ENCODE results near the gene CDKL5. TPM values are rescaled to one million over a fixed set of nuclear protein-coding genes. Genes with fewer than 3 reads are reported as not detected.

CDKL5 gene
- total RNA-seq, 1 donor from 2014 or later: 53.5 TPM

GRCh38 chrX:18394477-18394876 lies 30.9 kb upstream of the CDKL5 start:
- Mint-ChIP-seq H3K36me3 (ENCODE audit: unreplicated experiment) (no peaks in the 10 kb centered on the region), H3K4me3 (ENCODE audit: unreplicated experiment) (no peak overlapping the region), H3K27ac (ENCODE audit: unreplicated experiment) (no peak overlapping the region), H3K27me3 (ENCODE audit: unreplicated experiment) (no peaks in the 10 kb centered on the region), H3K4me1 (ENCODE audit: low read depth, unreplicated experiment) (no peaks in the 10 kb centered on the region), H3K9me3 (ENCODE audit: unreplicated experiment) (peaks cover 2% of the 10 kb centered on the region)
- DNase-seq: no peak
- TF ChIP-seq CTCF (IDR thresholded peaks at IDR 0.05; ENCODE audit: partially characterized antibody, unreplicated experiment): no peak

GRCh38 chrX:18401848-18402213 lies 23.6 kb upstream of the CDKL5 start:
- TF ChIP-seq CTCF (IDR thresholded peaks at IDR 0.05; ENCODE audit: partially characterized antibody, unreplicated experiment): no peak
- H3K36me3 Mint-ChIP-seq (ENCODE audit: unreplicated experiment): no peaks in the 10 kb centered on the region
- no peak overlapping the region for H3K27ac Mint-ChIP-seq (ENCODE audit: unreplicated experiment)
- H3K4me3 Mint-ChIP-seq (ENCODE audit: unreplicated experiment): no peak overlapping the region
- H3K27me3 Mint-ChIP-seq (ENCODE audit: unreplicated experiment): peaks cover 1% of the 10 kb centered on the region
- H3K9me3 Mint-ChIP-seq (ENCODE audit: unreplicated experiment): peaks cover 1% of the 10 kb centered on the region
- H3K4me1 Mint-ChIP-seq (ENCODE audit: low read depth, unreplicated experiment): no peaks in the 10 kb centered on the region
- DNase-seq: no peak

- Mint-ChIP-seq H3K4me1 (ENCODE audit: low read depth, unreplicated experiment) (no peaks in the 10 kb centered on the region), H3K36me3 (ENCODE audit: unreplicated experiment) (no peaks in the 10 kb centered on the region), H3K27ac (ENCODE audit: unreplicated experiment) (no peak overlapping the region), H3K9me3 (ENCODE audit: unreplicated experiment) (peaks cover 1% of the 10 kb centered on the region), H3K4me3 (ENCODE audit: unreplicated experiment) (no peak overlapping the region), H3K27me3 (ENCODE audit: unreplicated experiment) (peaks cover 1% of the 10 kb centered on the region)
- DNase-seq: no peak
- TF ChIP-seq CTCF (IDR thresholded peaks at IDR 0.05; ENCODE audit: partially characterized antibody, unreplicated experiment): no peak
Observed at GRCh38 chrX:18406531-18407266, 18.7 kb upstream of the CDKL5 start.

GRCh38 chrX:18410038-18410437 lies 15.4 kb upstream of the CDKL5 start:
- Mint-ChIP-seq H3K9me3 (ENCODE audit: unreplicated experiment) (no peaks in the 10 kb centered on the region), H3K27ac (ENCODE audit: unreplicated experiment) (no peak overlapping the region), H3K4me3 (ENCODE audit: unreplicated experiment) (no peak overlapping the region), H3K36me3 (ENCODE audit: unreplicated experiment) (no peaks in the 10 kb centered on the region), H3K27me3 (ENCODE audit: unreplicated experiment) (no peaks in the 10 kb centered on the region), H3K4me1 (ENCODE audit: low read depth, unreplicated experiment) (no peaks in the 10 kb centered on the region)
- no peak for DNase-seq
- TF ChIP-seq CTCF (IDR thresholded peaks at IDR 0.05; ENCODE audit: partially characterized antibody, unreplicated experiment): no peak

GRCh38 chrX:18415386-18415785 lies 10.0 kb upstream of the CDKL5 start:
- no peaks in the 10 kb centered on the region for H3K4me1 Mint-ChIP-seq (ENCODE audit: low read depth, unreplicated experiment)
- no peaks in the 10 kb centered on the region for H3K36me3 Mint-ChIP-seq (ENCODE audit: unreplicated experiment)
- H3K9me3 Mint-ChIP-seq (ENCODE audit: unreplicated experiment): no peaks in the 10 kb centered on the region
- no peak for TF ChIP-seq CTCF (IDR thresholded peaks at IDR 0.05; ENCODE audit: partially characterized antibody, unreplicated experiment)
- H3K27ac Mint-ChIP-seq (ENCODE audit: unreplicated experiment): no peak overlapping the region
- DNase-seq: no peak
- H3K4me3 Mint-ChIP-seq (ENCODE audit: unreplicated experiment): no peak overlapping the region
- H3K27me3 Mint-ChIP-seq (ENCODE audit: unreplicated experiment): no peaks in the 10 kb centered on the region
